AG08396 (cell line): ENCODE measurements around the gene BNIP5.

Experiments used
- DNase-seq: peaks from one replicate; pipeline ENCODE4 v3.0.0; 2012; ENCODE audit warnings: low spot score, mixed read lengths

BNIP5 gene, protein sequence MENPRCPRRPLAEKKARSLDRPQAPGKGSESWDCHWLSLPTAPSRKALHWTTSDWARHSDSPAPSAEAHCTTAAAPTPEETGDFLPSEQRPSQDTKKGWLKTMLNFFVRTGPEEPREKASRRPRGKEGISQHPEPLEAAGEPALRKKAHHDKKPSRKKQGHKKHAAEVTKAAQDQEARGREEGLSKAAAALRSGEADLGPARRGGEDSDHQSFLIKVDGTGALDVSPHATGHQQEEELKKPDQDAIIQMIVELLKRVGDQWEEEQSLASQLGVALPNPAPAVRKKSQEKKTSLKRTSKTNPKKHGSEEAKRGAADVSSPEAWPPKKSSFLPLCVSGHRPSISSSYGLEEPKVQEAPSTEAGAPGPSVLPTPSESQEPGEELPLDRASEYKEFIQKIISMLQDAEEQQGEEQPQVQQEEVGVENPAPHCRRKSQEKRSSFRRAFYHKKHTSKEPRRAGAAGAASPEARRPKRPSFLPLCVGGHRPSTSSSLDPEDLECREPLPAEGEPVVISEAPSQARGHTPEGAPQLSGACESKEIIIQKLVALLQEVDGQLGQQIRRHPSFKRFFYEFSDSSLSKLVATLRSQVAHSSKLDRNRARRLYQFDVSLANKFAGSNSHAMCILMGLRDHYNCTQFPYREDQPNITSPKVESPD

DNA sequence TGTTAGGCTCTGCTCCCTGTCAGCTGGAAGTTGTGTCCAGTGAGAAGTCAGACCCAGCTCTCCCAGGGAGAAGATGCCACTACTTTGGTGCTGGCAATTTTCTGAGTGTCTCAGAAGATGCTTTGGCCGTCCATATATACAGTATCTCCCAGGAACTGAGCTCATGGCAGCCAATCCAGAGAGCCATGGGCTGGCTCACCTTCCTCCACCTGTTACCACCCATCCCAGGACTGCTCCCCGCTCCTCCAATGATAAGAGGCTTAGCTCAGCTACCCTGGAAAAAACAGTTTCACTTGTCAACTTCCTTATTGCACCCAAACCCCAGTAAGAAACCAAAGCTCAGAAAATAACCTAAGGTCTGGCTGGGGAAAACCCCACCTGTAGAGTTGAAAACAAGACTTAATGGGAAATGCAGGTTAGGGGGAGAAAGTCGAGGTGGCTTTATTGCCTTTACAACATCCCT, at the start of gene BNIP5:
Gene BNIP5 (minus strand): TSS at position 110 of the 463 bp plus-strand sequence. CDS start 6,198 bp downstream, outside the sequence.
- DNase-seq = no peak

DNA sequence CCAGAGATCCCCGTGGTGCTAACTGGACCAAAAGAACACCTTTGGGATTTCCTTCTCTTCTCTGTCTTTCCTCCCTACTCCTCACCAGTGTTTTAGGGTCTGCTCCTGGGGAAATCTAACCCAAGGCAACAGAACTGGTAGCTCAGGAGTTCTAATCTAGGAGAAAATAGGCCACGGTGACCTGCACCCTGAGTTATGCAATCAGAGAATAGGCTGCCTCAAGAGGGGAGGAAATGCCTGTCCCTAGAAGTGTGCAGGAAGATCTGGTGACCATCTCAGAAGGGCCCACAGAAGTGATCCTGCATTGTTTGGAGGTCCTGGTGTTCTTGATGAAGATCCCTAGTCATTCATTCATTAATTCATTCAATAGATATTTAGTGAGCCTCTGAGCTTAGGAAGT, 47.4 kb upstream of the BNIP5 start:
- DNase-seq = no peak

GRCh38 chr6:36383606-36384005, 46.9 kb upstream of the BNIP5 start:
- no peak for DNase-seq

GRCh38 chr6:36382976-36383375, 46.3 kb upstream of the BNIP5 start:
- DNase-seq = no peak

DNA sequence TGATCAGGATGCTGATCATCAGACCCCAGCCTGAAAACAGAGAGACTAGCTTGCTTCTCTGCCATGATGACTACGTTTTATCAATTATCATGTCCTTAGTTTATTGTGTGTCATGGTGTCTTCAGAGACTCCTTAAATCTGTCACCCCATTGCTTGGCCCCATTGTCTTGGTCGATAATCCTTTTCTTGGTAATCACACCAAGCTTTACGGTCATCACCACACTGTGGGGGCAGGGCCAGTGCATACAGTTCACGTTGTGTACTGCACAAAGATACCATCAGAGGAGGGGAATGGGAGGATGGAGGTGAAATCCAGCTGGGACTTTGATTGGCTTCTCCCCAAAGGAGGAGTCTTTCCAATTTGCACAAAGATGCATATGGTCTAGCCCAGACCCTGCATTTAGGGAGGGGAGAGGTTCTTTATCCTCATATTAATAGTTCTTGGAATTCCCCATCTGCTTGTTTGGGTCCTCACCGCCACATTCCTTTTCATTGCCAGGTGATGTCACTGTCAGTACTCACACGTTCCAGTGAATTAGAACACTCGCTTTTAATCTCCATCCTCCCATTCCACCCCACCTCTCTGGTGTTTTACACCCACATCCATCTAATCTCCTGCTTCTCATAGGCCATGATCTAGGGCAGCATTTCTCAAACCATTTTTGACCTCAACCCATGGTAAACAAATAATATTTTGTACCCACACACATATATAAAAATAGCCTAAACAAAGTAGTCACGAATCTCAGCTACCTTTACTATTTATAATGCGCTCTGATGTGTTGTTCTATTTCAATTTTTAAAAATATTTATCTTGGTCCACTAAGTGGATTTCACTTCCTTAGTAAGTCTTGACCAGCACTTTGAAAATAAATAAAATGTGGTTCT, 45.1 kb upstream of the BNIP5 start:
- no peak for DNase-seq

DNA sequence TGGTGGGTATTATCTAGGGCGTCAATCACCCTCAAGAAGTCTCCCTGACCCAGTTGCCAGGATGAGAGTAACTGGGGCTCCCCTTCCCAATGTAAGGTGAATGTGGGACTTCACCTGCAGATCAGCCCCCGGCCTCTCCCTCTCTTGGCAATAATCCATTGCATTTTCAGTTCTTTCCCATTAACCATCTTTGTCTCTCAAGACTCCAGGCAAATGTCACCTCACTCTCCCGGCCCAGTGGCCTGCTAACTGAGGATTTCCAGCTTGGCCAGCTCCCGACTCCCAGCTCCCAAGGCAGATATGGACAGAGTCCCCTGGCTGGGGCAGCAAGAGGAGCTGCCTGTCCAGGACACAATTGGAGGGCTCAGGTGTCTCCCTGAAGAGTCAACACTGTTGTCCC, 43.5 kb upstream of the BNIP5 start:
- DNase-seq = no peak

GRCh38 chr6:36378936-36379335, 42.2 kb upstream of the BNIP5 start:
- DNase-seq = no peak

DNA sequence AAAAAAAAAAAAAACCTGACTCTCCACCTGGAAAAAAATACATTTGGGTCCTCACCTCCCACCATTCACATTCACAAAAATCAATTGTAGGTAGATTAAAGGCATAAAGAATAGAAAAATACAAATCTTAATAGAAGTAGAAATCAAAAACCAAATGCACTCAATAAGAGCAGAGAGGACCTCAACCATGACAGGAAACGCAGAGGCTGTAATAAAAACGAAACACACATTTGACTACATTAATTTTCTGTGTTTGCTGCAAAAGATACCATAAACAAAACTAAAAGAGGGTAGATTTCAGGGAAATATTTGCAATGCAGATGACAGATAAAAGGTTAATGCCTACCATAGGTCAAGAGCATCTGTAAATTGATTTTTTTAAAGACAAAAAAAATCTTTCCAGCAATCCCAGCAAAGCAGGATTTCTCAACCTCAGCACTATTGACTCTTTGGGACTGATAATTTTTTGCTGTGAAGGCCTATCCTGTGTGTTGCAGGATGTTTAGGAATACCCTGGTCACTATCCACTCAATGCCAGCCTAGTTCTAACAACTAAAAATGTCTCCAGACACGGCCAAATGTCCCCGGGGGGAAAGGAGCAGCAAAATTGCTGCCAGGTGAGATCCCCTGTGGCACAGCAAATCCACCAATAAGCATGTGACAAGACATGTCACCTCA, 41.7 kb upstream of the BNIP5 start:
- DNase-seq = no peak

GRCh38 chr6:36377594-36377993, 40.9 kb upstream of the BNIP5 start:
- DNase-seq = no peak

GRCh38 chr6:36376742-36377141, 40.1 kb upstream of the BNIP5 start:
- no peak for DNase-seq

DNA sequence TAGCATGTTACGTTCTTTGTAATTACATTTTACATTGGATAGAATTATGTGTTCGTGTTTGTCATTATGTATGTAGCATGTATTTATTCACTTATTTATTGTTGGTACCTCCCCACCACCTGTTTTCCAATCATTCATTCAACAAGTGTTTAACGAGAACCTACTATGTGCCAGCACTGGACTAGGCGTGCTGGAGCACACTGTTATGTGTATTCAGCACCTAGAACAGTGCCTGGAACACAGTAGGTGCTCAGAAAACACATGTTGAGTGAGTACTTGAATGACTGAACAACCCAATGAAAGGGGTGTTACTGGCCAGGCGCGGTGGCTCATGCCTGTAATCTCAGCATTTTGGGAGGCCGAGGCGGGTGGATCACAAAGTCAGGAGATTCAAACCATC, 39.5 kb upstream of the BNIP5 start:
- DNase-seq = no peak

DNA sequence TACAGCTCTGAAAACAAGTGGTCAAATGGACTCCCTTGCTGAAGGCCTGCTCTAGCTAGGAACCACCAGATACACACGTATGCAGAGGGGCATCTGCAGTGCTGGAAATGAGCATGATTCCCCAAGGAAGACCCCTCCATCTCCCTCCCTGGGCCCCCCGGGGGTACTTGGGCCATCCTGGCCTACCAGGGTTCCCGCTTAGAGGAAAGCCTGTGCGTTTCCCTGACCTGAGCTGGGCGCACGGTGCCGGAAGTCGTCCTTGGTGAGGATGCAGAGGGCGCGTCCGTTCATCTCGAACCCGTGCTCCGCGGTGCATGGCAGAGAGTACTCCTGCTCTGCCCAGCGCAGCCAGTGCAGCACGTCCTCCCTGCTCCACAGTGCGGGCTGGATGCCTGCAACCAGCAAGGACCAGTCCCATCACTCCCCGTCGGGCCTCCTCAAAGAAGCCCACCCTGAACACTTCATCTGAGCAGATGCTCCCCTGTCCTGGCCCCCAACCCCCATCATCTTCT, 39.0 kb upstream of the BNIP5 start:
- no peak for DNase-seq

GRCh38 chr6:36374972-36375371, 38.3 kb upstream of the BNIP5 start:
- DNase-seq = no peak

DNA sequence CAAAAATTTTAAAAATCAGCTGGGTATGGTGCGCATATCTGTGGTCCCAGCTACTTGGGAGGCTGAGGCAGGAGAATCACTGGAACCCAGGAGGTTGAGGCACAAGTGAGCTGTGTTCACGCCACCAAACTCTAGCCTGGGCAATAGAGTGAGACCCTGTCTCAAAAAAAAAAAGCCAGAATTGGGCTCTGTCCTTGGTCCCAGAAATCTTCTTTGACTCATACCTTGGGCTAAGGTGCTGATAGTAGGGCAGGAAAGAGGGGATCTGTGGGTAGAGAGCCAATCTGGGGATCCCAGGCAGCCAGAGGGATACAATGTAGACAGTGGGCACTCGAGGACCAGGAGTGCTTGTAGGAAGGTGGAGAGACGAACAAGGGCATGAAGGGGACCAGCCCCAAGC, 37.5 kb upstream of the BNIP5 start:
- no peak for DNase-seq

DNA sequence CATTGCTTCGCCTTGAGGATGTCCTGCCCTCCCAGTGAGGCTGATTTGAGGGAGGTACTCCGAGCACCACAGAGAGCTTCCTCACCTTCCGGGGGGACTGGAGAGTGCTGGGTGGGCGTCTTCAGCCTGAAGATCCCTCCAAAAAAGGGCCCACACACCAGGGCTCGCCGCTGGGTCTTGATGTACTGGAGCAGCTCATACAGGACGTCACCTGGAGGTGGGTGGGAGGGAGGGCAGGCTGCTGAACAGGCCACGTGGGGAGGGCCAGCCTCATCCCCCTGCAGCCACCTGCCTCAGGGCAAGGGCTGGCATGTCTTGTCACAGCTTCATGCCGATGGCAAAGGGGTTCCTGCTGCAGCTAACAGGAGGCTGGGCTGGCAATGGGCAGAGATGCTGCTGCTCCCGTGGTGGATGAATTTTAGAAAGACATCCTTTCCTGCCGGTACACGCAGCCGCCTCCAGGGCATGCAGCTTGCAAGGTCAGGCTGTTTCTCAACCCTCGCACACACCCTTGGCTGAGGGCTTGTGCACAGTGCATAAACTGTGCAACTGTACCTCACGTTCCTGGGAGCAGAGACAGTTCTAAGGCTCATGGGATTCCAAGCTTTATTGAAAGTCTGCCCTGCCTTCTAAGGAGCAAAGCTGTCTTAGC, 36.8 kb upstream of the BNIP5 start:
- no peak for DNase-seq

DNA sequence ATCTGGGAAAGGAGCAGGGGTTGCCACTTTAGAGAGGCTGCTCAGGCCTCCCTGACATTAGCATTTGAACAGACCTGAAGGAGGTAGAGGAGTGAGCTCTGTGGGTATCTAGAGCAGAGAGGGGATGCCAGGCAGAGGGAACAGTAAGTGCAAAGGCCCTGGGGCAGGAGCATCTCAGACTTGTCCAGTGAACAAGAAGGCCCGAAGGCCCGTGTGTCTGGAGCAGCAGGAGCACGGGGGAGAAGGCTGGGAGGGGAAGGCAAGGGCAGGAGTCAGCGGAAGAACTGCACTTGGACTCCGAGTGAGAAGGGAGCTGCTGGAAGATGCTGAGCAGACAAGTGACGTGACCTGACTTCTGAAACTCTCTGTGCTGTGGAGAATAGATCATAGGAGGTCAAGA, 35.4 kb upstream of the BNIP5 start:
- DNase-seq = no peak

GRCh38 chr6:36371211-36371610, 34.5 kb upstream of the BNIP5 start:
- DNase-seq = no peak

DNA sequence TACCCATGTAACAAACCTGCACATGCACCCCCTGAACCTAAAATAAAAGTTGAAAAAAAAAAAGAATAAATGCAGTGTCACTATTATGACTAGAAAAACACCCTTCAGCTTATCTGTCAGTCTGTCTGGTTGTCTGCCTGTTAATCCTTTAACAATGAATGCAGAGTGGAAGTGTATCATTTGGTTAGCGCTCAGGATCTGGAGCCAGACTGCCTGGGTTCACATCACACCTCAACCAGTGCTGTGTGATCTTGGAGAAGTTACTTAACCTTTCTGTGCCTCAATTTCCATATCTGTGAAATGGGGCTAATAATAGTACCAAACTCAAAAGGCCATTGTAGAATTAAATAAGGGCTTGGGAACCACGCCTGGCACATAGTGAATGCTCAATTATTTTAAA, 34.0 kb upstream of the BNIP5 start:
- DNase-seq = no peak

DNA sequence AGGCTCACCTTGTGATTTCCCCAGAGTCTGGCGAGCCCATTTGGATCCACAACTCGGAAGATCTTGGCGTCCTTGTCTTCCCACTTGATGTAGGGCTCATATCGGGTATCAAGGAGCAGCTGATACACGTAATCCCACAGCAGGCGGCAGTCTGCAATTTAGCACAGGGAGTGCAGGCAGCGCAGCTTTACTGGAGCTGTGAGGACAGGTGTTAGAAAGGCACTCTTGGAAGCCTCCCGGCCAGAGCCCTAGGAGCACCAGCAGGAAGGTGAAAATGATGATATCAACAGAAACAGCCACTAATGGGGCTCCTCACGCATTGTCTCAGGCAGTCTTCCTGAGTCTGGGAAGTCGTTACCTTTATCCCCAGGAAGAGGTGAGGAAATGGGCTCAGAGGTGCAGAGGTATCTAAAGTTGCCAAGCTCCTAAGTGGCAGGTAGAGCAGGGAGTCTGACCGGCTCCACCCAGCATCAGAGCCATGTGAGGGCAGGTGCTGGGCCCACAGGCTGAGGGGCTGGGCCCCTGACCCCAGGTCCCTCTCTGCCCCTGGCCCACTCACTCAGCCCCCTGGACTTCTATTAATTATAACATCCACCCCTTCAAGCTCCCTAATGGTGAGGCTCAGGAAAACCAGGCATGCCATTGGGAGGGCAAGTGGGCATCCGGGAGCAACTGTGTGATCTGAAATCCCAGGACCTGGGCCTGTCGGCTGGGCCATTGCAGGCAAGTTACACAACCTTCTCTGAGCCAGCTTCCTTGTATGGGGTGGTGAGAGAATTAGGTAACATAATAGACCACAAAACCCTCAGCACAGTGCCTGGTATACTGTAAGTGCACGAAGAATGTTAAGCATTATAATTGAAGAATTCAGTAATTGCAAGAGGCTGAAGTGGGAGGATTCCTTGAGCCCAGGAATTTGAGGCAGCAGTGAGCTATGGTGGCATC, 32.5 kb upstream of the BNIP5 start:
- peak; percentile 87 for DNase-seq

DNA sequence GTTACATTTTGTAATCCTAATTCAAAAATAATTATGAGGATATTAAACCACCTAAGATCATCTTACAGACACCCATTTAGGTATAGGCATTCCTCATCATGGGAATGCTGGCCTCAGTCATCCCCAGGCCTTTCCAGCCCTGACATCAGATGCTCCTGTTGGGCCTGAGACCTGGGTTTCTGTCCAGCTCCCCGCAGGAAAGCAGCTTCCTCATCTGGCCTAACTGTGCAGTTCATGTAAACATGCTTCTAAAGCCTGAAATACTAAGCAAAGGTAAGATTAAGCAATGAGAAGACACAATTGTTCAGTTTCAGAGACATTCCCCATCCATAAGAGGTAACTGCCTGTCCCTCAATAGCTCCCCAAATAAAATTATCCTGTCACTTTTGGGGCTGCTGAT, 31.7 kb upstream of the BNIP5 start:
- DNase-seq = no peak
